Activated CD4-positive, alpha-beta memory T cell treated with anti-CD3 and anti-CD28 coated beads, Interleukin-2, amount 10 ng/mL, durations not matched to agents 7 days and 5 days (primary cell): ENCODE results near the gene ZNF45. TPM values are rescaled to one million over a fixed set of nuclear protein-coding genes. Genes with fewer than 3 reads are reported as not detected.
A peak's percentile ranks its signal among the peaks of the same experiment; 100 is the strongest.
"Not testable (repeated sequence)": the region's sequence is repeated elsewhere in the genome, so short reads cannot be mapped to it uniquely, and the experiment has no call there.

Source experiments
- CTCF ChIA-PET: fragments of 350-600 bp; sonication (Branson Sonifier 250); formaldehyde crosslinking; loops from one replicate; lab custom pipeline; 2021; ENCODE audit warnings: antibody characterized with exemption, inconsistent platforms; lab: Charles Lee
- POLR2A ChIA-PET: fragments of 350-600 bp; sonication (Branson Sonifier 250); formaldehyde crosslinking; loops from one replicate; lab custom pipeline; 2021; ENCODE audit warnings: antibody characterized with exemption; lab: Charles Lee
- DNase-seq: peaks from one replicate; pipeline ENCODE4 v3.0.0-alpha.2; 2020
- H3K27ac Mint-ChIP-seq: one replicate; pipeline ENCODE4 v1.8.0; 2021; ENCODE audit warnings: mild to moderate bottlenecking, mixed read lengths
- H3K27me3 Mint-ChIP-seq: one replicate; pipeline ENCODE4 v1.8.0; 2021; ENCODE audit warnings: mixed read lengths
- H3K36me3 Mint-ChIP-seq: one replicate; pipeline ENCODE4 v1.8.0; 2021; ENCODE audit warnings: low read depth, mixed read lengths
- H3K4me1 Mint-ChIP-seq: one replicate; pipeline ENCODE4 v1.8.0; 2021; ENCODE audit warnings: mixed read lengths
- H3K4me3 Mint-ChIP-seq: one replicate; pipeline ENCODE4 v1.8.0; 2021; ENCODE audit warnings: mild to moderate bottlenecking, mixed read lengths
- H3K9me3 Mint-ChIP-seq: one replicate; pipeline ENCODE4 v1.8.0; 2021; ENCODE audit warnings: mixed read lengths
- total RNA-seq, 2 experiments: library from RNA; stranded (reverse); gene quantifications; one replicate each; pipeline ENCODE4 v1.2.3, GENCODE V29; 2021

ZNF45 gene
- total RNA-seq, 2 experiments from 2014 or later = 15.1 to 16.6 TPM

DNA sequence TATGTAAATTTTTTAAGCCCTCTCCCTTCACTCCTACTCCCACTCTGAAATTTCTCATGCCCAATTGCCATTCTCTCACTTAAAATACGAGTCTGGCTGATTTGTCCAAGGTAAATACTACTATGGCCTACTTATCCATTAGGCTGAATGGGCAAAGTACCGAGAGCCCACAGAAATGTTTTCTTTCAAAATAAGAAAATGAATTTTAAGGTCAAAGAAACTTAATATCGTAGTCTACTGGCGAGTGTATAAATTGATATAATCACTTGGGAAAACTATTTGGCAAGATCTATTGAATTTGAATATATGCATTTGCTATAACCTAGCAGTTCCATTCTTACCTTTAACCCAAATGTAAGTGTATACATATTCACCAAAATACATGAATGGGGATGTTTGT lies 32.7 kb downstream of the ZNF45 start:
- Mint-ChIP-seq H3K4me3 (peak overlapping the region; percentile 77), H3K36me3 (peaks cover 40% of the 10 kb centered on the region), H3K27ac (no peak overlapping the region), H3K9me3 (peaks cover 60% of the 10 kb centered on the region), H3K27me3 (no peaks in the 10 kb centered on the region), H3K4me1 (peaks cover 15% of the 10 kb centered on the region)
- ChIA-PET POLR2A (no interaction called here), CTCF (no interaction called here)
- DNase-seq = no peak

DNA sequence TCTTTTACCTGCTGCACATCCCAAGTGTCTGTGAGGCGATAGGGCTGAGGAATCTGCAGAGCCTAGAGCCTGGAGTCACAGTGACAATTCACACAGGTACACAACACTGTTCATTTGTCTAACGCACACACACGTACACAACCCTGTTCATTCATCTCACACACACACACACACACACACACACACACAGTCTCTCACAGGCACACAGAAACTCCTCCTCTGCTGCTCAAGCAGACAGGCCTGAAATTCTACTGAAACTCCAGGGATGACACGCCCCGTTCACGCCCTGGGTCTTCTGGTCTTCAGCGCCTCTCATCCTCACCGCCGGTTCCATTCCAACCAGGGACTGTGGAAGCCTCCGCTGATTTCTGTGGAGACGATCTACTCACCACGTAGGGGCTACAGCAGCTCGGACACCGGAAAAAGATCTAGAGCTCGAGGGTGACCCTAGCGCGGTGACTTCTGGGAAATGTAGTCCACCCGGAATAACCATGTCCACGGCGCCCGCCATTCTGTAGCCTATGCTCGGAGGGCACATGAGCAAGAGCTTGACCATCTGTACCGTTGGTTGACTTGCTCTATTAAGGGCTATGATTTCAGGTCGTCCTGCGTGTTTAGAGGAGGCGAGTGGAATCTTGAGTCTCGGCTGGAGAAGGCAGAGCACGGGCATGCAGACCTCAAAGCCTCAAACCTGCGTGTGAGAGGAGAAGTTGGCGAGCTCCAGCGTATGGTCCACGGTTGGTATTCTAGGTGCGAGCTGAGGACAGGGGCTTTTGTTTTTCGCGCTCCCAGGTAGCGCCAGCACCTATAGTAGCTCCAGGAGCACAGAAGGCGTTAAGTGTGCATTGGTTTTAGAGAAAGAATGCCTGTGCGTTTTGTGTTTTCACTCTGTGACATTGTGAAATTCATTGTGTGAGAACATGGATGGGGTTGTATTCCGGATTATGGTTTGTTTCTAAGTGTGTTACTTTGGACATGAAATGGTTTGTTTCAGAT lies 33.4 kb downstream of the ZNF45 start:
- no peak overlapping the region for H3K27ac Mint-ChIP-seq
- ChIA-PET POLR2A (no interaction called here), CTCF (no interaction called here)
- H3K36me3 Mint-ChIP-seq = peaks cover 40% of the 10 kb centered on the region
- peak overlapping the region; percentile 77 for H3K4me3 Mint-ChIP-seq
- H3K9me3 Mint-ChIP-seq = peaks cover 59% of the 10 kb centered on the region
- no peaks in the 10 kb centered on the region for H3K27me3 Mint-ChIP-seq
- peaks cover 15% of the 10 kb centered on the region for H3K4me1 Mint-ChIP-seq
- peak; percentile 62 for DNase-seq

DNA sequence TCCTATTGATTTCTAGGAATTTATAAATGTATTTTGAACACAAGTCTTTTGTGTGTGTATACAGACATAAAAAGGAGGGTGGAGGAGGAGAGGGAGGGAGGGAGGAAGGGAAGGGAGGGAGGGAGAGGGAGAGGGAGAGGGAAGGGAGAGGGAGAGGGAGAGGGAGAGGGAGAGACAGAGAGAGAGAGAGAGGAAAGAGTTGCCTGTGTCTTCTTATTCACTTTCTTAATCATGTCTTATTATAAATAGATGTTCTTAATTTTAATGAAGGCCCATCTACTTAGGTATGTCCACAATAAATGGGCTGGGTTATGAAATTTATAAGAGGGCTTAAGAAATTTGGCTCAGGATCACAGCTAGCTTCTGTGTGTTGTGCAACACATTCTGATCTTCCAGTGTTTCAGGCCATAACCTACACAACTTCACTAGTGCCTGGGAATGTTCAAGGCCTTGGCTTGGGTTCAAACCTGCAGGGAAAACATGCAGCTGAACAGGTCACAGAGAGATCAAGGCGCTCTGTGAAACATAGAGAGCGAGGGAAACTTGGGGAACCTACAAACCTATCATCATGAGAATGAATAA lies 39.3 kb downstream of the ZNF45 start:
- Mint-ChIP-seq H3K36me3 (peaks cover 13% of the 10 kb centered on the region), H3K9me3 (peaks cover 37% of the 10 kb centered on the region)
- CTCF ChIA-PET = no interaction called here

DNA sequence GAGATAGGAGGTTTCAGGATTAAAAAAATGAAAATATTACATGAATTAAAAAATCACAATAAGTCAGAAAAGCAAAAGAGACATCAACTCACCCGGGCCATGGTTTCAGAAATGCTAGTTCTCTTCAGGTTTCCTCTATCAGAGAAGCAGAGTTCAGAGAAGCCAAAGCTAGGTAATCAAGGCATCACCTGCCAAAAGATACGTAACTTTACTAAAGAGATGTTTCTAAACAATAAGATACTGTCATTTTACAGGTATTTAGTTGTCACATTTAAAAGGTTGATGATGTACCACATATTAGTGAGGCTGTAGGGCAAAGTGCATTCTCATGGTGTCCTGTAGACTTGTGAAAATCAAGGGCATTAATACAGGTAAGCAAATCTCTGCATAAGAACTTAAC lies 51.2 kb downstream of the ZNF45 start, which contains the start of gene ZNF404:
Gene ZNF404, minus strand, starts transcription at position 101 of the 400 bp plus-strand sequence.
- Mint-ChIP-seq H3K27me3 (no peaks in the 10 kb centered on the region), H3K4me1 (no peaks in the 10 kb centered on the region), H3K27ac (no peak within 1 kb of the TSS), H3K4me3 (no peak within 1 kb of the TSS), H3K36me3 (peaks cover 2% of the 10 kb centered on the region), H3K9me3 (peaks cover 55% of the 10 kb centered on the region)
- ChIA-PET CTCF (no interaction called here), POLR2A (no interaction called here)
- no peak for DNase-seq

More for the DNA sequence above, 39.3 kb downstream of the ZNF45 start:
- POLR2A ChIA-PET = no interaction called here
- no peaks in the 10 kb centered on the region for H3K27me3 Mint-ChIP-seq
- no peak for DNase-seq
- H3K27ac Mint-ChIP-seq = no peak overlapping the region
- H3K4me1 Mint-ChIP-seq = peaks cover 2% of the 10 kb centered on the region
- H3K4me3 Mint-ChIP-seq = no peak overlapping the region

DNA sequence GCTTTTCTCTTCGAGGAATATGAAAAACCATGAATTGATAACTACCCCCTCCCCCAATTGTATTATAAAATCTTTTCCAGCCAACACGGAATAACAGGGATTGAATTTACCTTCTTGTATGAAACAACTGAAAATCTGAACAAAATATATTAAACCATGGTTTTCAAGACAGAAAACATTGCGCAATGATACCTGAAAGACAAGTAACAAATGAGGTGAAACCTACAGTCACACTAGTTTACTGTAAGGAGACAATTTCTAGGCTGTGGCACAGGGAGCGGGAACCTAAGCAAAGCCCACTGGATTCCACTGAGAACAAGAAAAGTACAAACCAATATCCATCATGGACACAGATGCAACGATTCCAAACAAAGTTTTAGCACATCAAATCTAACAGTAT lies 54.6 kb downstream of the ZNF45 start:
- Mint-ChIP-seq H3K4me1 (no peaks in the 10 kb centered on the region), H3K9me3 (peaks cover 57% of the 10 kb centered on the region), H3K36me3 (peaks cover 2% of the 10 kb centered on the region), H3K27ac (no peak overlapping the region), H3K27me3 (no peaks in the 10 kb centered on the region), H3K4me3 (no peak overlapping the region)
- DNase-seq = no peak
- CTCF ChIA-PET = no interaction called here
- POLR2A ChIA-PET = no interaction called here

DNA sequence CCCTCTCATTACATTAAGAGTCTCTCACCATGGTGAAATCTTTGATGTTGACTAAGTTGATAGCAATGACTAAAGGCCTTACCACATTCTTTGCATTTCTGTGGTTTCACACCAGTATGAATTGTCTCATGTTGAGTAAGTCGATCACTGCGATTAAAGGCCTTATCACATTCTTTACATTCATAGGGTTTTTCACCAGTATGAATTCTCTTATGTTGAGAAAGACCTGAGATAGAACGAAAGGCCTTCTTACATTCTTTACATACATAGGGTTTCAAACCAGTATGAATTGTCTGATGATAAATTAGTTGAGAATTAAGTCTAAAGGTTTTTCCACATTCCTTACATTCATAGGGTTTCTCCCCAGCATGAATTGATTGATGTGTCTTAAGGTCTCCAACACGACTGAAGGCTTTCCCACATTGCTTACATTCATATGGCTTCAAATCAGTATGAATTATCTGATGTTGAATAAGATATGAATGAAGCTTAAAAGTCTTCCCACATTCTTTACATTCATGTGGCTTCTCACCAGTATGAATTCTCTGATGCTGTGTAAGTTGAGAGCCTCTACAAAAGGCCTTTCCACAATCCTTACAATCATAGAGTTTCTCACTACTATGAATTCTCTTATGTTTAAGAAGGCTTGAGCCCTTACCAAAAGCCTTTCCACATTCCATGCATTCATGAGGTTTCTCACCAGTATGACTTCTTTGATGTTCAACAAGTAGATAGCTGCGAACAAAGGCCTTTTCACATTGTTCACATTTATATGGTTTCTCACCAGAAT lies 62.3 kb downstream of the ZNF45 start:
- POLR2A ChIA-PET = no interaction called here
- no peak for DNase-seq
- CTCF ChIA-PET = no interaction called here
- no peaks in the 10 kb centered on the region for H3K27me3 Mint-ChIP-seq
- H3K9me3 Mint-ChIP-seq = peaks cover 52% of the 10 kb centered on the region
- no peak overlapping the region for H3K27ac Mint-ChIP-seq
- H3K4me1 Mint-ChIP-seq = no peaks in the 10 kb centered on the region
- no peak overlapping the region for H3K4me3 Mint-ChIP-seq
- H3K36me3 Mint-ChIP-seq = peaks cover 3% of the 10 kb centered on the region

DNA sequence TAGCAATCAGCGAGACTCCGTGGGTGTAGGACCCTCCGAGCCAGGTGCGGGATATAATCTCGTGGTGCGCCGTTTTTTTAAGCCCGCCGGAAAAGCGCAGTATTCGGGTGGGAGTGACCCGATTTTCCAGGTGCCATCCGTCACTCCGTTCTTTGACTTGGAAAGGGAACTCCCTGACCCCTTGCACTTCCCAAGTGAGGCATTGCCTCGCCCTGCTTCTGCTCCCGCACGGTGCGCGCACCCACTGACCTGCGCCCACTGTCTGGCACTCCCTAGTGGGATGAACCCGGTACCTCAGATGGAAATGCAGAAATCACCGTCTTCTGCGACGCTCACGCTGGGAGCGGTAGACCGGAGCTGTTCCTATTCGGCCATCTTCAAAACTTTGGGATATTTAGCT lies 68.2 kb downstream of the ZNF45 start:
- CTCF ChIA-PET, H3K4me3 Mint-ChIP-seq, H3K27ac Mint-ChIP-seq, POLR2A ChIA-PET, H3K4me1 Mint-ChIP-seq, H3K36me3 Mint-ChIP-seq, DNase-seq, H3K27me3 Mint-ChIP-seq: not testable (repeated sequence)
- peaks cover 32% of the 10 kb centered on the region for H3K9me3 Mint-ChIP-seq

Other genes with a start within 250 kb of the ZNF45 start
- not detected for gene IRGC, start 219.2 kb downstream of the ZNF45 start, total RNA-seq
- 10 to 100 TPM; 58.1 to 64.6 TPM for gene SMG9, start 180.3 kb downstream of the ZNF45 start, total RNA-seq
- 10 to 100 TPM; 71.7 to 72.3 TPM for gene KCNN4, start 154.3 kb downstream of the ZNF45 start, total RNA-seq
- gene LYPD5, start 132.8 kb downstream of the ZNF45 start, total RNA-seq = under 1 TPM; 0.70 to 0.71 TPM
- gene ZNF283, start 108.0 kb downstream of the ZNF45 start, total RNA-seq = 1 to 10 TPM; 6.5 to 6.8 TPM
- gene ZNF404, start 51.3 kb downstream of the ZNF45 start, total RNA-seq = 1 to 10 TPM in 1 of 2 experiments, under 1 TPM in 1; 0.80 to 1.5 TPM
- 1 to 10 TPM; 1.5 to 1.6 TPM for gene ZNF221, start 15.9 kb upstream of the ZNF45 start, total RNA-seq
- gene ZNF155, start 48.9 kb upstream of the ZNF45 start, total RNA-seq = 1 to 10 TPM; 6.7 to 7.5 TPM
- gene ZNF230, start 67.7 kb upstream of the ZNF45 start, total RNA-seq = 1 to 10 TPM; 3.7 to 5.8 TPM
- 1 to 10 TPM; 3.3 to 4.3 TPM for gene ZNF222, start 90.1 kb upstream of the ZNF45 start, total RNA-seq
- gene ZNF223, start 116.8 kb upstream of the ZNF45 start, total RNA-seq = under 1 TPM; 0.40 to 0.50 TPM
- gene ZNF284, start 136.9 kb upstream of the ZNF45 start, total RNA-seq = 1 to 10 TPM; 1.6 to 1.8 TPM
- gene ZNF224, start 159.1 kb upstream of the ZNF45 start, total RNA-seq = 10 to 100 TPM; 35.4 to 37.8 TPM
- 1 to 10 TPM; 4.5 to 4.7 TPM for gene ZNF225, start 178.1 kb upstream of the ZNF45 start, total RNA-seq
- 10 to 100 TPM; 10.3 to 12.6 TPM for gene ZNF234, start 206.3 kb upstream of the ZNF45 start, total RNA-seq
- 10 to 100 TPM; 17.4 to 18.0 TPM for gene ZNF226, start 229.8 kb upstream of the ZNF45 start, total RNA-seq